Measurements from ENCODE around the gene CD300A. TPM values are rescaled to one million over a fixed set of nuclear protein-coding genes. Genes with fewer than 3 reads are reported as not detected.

Gene CD300A
- total and polyA plus RNA-seq, 12 donors, result 0.38 to 13.1 (median 1.4) TPM

- H3K27ac ChIP-seq, result peak overlapping the region in 1 of 10 donors; percentile 86
- H3K9me3 ChIP-seq, result peaks cover 0 to 5% (median 0%) of the 10 kb centered on the region in 11 donors
- peaks cover 0 to 17% (median 0%) of the 10 kb centered on the region in 7 donors for H3K27me3 ChIP-seq
- no peak for TF ChIP-seq CTCF (IDR thresholded peaks at IDR 0.05)
- DNase-seq, result no peak
- H3K4me3 ChIP-seq, result no peak overlapping the region
- ATAC-seq, result peak in 5 of 8 donors; percentile 20 to 60 (median 42)
- H3K36me3 ChIP-seq, result no peaks in the 10 kb centered on the region
- intact Hi-C loops (cut with DNase I), result no loop called here
- peaks cover 0 to 22% (median 0%) of the 10 kb centered on the region in 9 donors for H3K4me1 ChIP-seq
- 50 to 56% methylated on average over 7 of the region's 7 CpGs for WGBS, 2 donors
Observed at GRCh38 chr17:74512624-74513091, 46.2 kb downstream of the CD300A start.

- peaks cover 0 to 5% (median 0%) of the 10 kb centered on the region in 11 donors for H3K9me3 ChIP-seq
- H3K4me1 ChIP-seq, result peaks cover 0 to 22% (median 0%) of the 10 kb centered on the region in 9 donors
- intact Hi-C loops (cut with DNase I), result no loop called here
- no peak for ATAC-seq
- DNase-seq, result no peak
- TF ChIP-seq CTCF (IDR thresholded peaks at IDR 0.05), result no peak
- H3K27me3 ChIP-seq, result peaks cover 0 to 17% (median 0%) of the 10 kb centered on the region in 7 donors
- H3K4me3 ChIP-seq, result no peak overlapping the region
- no peak overlapping the region for H3K27ac ChIP-seq
- no peaks in the 10 kb centered on the region for H3K36me3 ChIP-seq
- WGBS, 2 donors, result 27 to 80% methylated on average over 3 of the region's 3 CpGs
Observed at GRCh38 chr17:74513987-74514631, 47.7 kb downstream of the CD300A start.

- no peak for ATAC-seq
- Histone ChIP-seq H3K27ac (no peak overlapping the region), H3K36me3 (no peaks in the 10 kb centered on the region), H3K9me3 (peaks cover 0 to 5% (median 0%) of the 10 kb centered on the region in 11 donors), H3K27me3 (peaks cover 0 to 17% (median 0%) of the 10 kb centered on the region in 7 donors), H3K4me1 (peaks cover 0 to 28% (median 0%) of the 10 kb centered on the region in 9 donors), H3K4me3 (no peak overlapping the region)
- TF ChIP-seq CTCF (IDR thresholded peaks at IDR 0.05), result no peak
- 93 to 95% methylated on average over 10 of the region's 10 CpGs for WGBS, 2 donors
- intact Hi-C loops (cut with DNase I), result no loop called here
- DNase-seq, result no peak
Observed at GRCh38 chr17:74514632-74515334, 48.3 kb downstream of the CD300A start.

GRCh38 chr17:74515941-74516340 is 49.5 kb downstream of the CD300A start:
- DNase-seq, result no peak
- 77 to 78% methylated on average over 4 of the region's 4 CpGs for WGBS, 2 donors
- Histone ChIP-seq H3K4me3 (no peak overlapping the region), H3K9me3 (peaks cover 0 to 5% (median 0%) of the 10 kb centered on the region in 11 donors), H3K27ac (no peak overlapping the region), H3K36me3 (no peaks in the 10 kb centered on the region), H3K4me1 (peaks cover 0 to 36% (median 0%) of the 10 kb centered on the region in 9 donors), H3K27me3 (peaks cover 0 to 17% (median 0%) of the 10 kb centered on the region in 7 donors)
- ATAC-seq, result no peak
- intact Hi-C loops (cut with DNase I), result no loop called here
- TF ChIP-seq CTCF (IDR thresholded peaks at IDR 0.05), result no peak
